HFFc6 (cell line): ENCODE data around the gene CIITA. TPM values are rescaled to one million over a fixed set of nuclear protein-coding genes. Genes with fewer than 3 reads are reported as not detected.

Experiments used
- DNase-seq: peaks from one replicate; pipeline ENCODE4 v3.0.0-alpha.2; 2018
- H3K27ac Mint-ChIP-seq: 2 replicates; pipeline ENCODE4 v1.8.0; 2020; ENCODE audit warnings: mild to moderate bottlenecking, mixed read lengths
- H3K27me3 Mint-ChIP-seq: 2 replicates; pipeline ENCODE4 v1.8.0; 2021; ENCODE audit warnings: mild to moderate bottlenecking, moderate library complexity, mixed read lengths; ENCODE audit not compliant: insufficient read depth
- H3K36me3 Mint-ChIP-seq: 2 replicates; pipeline ENCODE4 v1.8.0; 2021; ENCODE audit warnings: low read depth, mixed read lengths
- H3K4me1 Mint-ChIP-seq: 2 replicates; pipeline ENCODE4 v1.8.0; 2020; ENCODE audit warnings: low read depth, mixed read lengths
- H3K4me3 Mint-ChIP-seq: 2 replicates; pipeline ENCODE4 v1.8.0; 2020; ENCODE audit warnings: mild to moderate bottlenecking, moderate library complexity, mixed read lengths
- H3K9me3 Mint-ChIP-seq: 2 replicates; pipeline ENCODE4 v1.8.0; 2020; ENCODE audit warnings: mild to moderate bottlenecking, mixed read lengths
- CTCF ChIP-seq: fragments of 200-600 bp; sonication (generic); IDR thresholded peaks from 2 replicates; pipeline ENCODE4 v1.5.0; 2021; ENCODE audit warnings: antibody characterized with exemption, mild to moderate bottlenecking
- total RNA-seq, 6 experiments: library from RNA; stranded (reverse); fragmentation: NEBNext Ultra II Directional; extraction: Animal tissue kit (Norgen Biotek cat#: 25700); gene quantifications; 2 replicates in 1 of 6; 3 replicates in 5 of 6; pipeline ENCODE4 v1.2.3, GENCODE V29; 2021

Gene CIITA
- total RNA-seq, 6 experiments from 2014 or later = 0.11 to 0.24 (median 0.13) TPM; not detected in 1

- Mint-ChIP-seq H3K27me3 (no peaks in the 10 kb centered on the region; the same call in none of the 2 replicates), H3K36me3 (peaks cover 17% of the 10 kb centered on the region), H3K9me3 (no peaks in the 10 kb centered on the region), H3K4me1 (peaks cover 6% of the 10 kb centered on the region; the same call in 1 of the 2 replicates), H3K27ac (no peak overlapping the region), H3K4me3 (no peak overlapping the region)
- DNase-seq = no peak
- TF ChIP-seq CTCF = no peak
These were observed 53.1 kb downstream of the CIITA start for GRCh38 chr16:10929853-10930754.

- Mint-ChIP-seq H3K9me3 (no peaks in the 10 kb centered on the region), H3K27me3 (no peaks in the 10 kb centered on the region; the same call in none of the 2 replicates), H3K4me1 (peaks cover 11% of the 10 kb centered on the region), H3K36me3 (peaks cover 15% of the 10 kb centered on the region), H3K27ac (no peak overlapping the region), H3K4me3 (no peak overlapping the region)
- DNase-seq = no peak
- no peak for TF ChIP-seq CTCF
These were observed 53.7 kb downstream of the CIITA start for GRCh38 chr16:10930755-10931093.

- Mint-ChIP-seq H3K9me3 (no peaks in the 10 kb centered on the region), H3K27ac (no peak overlapping the region), H3K27me3 (no peaks in the 10 kb centered on the region; the same call in none of the 2 replicates)
These were observed 54.1 kb downstream of the CIITA start for GRCh38 chr16:10931134-10931533.

GRCh38 chr16:10931977-10932632 is 55.1 kb downstream of the CIITA start:
- no peak for TF ChIP-seq CTCF
- no peaks in the 10 kb centered on the region; the same call in none of the 2 replicates for H3K27me3 Mint-ChIP-seq
- no peak for DNase-seq
- peaks cover 21% of the 10 kb centered on the region for H3K36me3 Mint-ChIP-seq
- H3K4me3 Mint-ChIP-seq = no peak overlapping the region
- no peaks in the 10 kb centered on the region for H3K9me3 Mint-ChIP-seq
- no peak overlapping the region for H3K27ac Mint-ChIP-seq
- peaks cover 23% of the 10 kb centered on the region for H3K4me1 Mint-ChIP-seq

More at GRCh38 chr16:10931134-10931533, 54.1 kb downstream of the CIITA start:
- TF ChIP-seq CTCF = no peak
- no peak overlapping the region for H3K4me3 Mint-ChIP-seq
- peaks cover 15% of the 10 kb centered on the region for H3K4me1 Mint-ChIP-seq
- H3K36me3 Mint-ChIP-seq = peaks cover 19% of the 10 kb centered on the region
- no peak for DNase-seq

GRCh38 chr16:10932959-10933710 is 56.1 kb downstream of the CIITA start:
- Mint-ChIP-seq H3K36me3 (peaks cover 15% of the 10 kb centered on the region), H3K4me3 (no peak overlapping the region), H3K9me3 (no peaks in the 10 kb centered on the region), H3K27ac (0 out of 2 replicates have a peak overlapping the region, but pooled peaks have one; percentile 11), H3K4me1 (peaks cover 34% of the 10 kb centered on the region), H3K27me3 (no peaks in the 10 kb centered on the region; the same call in 1 of the 2 replicates)
- no peak for TF ChIP-seq CTCF
- no peak for DNase-seq
